NCI-H1436 (cell line): ENCODE data around the gene MYL11.
A peak's percentile ranks its signal among the peaks of the same experiment; 100 is the strongest.
"Not testable (repeated sequence)": the region's sequence is repeated elsewhere in the genome, so short reads cannot be mapped to it uniquely, and the experiment has no call there.

Experiments used
- DNase-seq: peaks from one replicate; lab custom pipeline; 2025; lab: John Stamatoyannopoulos, UW

The MYL11 gene

DNA sequence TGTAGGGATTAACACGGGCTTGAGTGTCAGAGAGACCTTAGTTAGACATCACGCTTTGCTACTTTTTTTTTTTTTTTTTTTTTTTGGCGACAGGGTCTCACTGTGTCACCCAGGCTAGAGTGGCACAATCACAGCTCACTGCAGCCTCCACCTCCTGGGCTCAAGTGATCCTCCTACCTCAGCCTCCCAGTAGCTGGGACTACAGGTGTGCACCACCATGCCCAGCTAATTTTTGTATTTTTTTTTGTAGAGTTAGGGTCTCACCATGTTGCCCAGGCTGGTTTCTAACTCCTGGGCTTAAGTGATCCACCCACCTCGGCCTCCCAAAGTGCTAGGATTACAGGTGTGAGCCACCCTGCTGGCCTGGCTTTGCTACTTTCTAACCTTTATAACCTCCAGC, 22.0 kb downstream of the MYL11 start:
- DNase-seq, result not testable (repeated sequence)

DNA sequence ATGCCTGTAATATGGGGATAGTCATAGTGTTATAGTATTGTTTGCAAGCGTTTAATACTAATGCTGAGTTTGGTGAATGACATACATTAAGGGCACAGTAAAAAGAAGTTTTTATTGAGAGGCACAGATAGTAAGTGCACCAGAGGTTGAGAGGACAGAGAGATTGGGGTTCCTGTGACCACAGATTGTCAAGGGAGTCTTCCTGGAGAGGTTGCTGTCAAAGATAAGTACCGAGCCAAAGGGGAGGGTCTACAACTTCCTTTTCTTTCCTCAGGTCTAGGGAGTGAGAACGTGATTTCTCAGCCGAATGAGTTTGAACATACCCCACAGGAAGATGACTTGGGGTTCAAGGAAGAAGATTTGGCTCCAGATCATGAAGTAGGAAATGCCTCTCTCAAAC, 22.5 kb downstream of the MYL11 start:
- DNase-seq, result no peak

GRCh38 chr16:30397776-30398660, 23.4 kb downstream of the MYL11 start:
- DNase-seq, result no peak

GRCh38 chr16:30398661-30399434, 24.2 kb downstream of the MYL11 start:
- no peak for DNase-seq

- DNase-seq, result no peak
These were observed 25.0 kb downstream of the MYL11 start for GRCh38 chr16:30399435-30400186.

- no peak for DNase-seq
These were observed 27.3 kb downstream of the MYL11 start for GRCh38 chr16:30401768-30402425.

DNA sequence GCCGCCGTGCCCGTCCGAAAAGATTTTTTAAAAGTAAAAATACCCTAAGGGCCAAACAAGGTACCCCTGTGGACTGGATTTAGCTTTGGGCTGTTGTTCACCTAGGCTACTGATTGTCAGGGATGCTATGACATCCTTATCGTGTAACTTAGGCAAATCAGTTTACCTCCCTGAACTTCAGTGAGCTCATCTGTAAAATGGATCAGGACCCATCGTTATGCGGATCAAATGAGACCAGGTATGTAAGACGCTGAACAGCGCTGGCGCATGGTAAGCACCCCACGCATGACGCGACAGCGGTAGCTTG, 32.1 kb downstream of the MYL11 start:
- DNase-seq, result no peak

DNA sequence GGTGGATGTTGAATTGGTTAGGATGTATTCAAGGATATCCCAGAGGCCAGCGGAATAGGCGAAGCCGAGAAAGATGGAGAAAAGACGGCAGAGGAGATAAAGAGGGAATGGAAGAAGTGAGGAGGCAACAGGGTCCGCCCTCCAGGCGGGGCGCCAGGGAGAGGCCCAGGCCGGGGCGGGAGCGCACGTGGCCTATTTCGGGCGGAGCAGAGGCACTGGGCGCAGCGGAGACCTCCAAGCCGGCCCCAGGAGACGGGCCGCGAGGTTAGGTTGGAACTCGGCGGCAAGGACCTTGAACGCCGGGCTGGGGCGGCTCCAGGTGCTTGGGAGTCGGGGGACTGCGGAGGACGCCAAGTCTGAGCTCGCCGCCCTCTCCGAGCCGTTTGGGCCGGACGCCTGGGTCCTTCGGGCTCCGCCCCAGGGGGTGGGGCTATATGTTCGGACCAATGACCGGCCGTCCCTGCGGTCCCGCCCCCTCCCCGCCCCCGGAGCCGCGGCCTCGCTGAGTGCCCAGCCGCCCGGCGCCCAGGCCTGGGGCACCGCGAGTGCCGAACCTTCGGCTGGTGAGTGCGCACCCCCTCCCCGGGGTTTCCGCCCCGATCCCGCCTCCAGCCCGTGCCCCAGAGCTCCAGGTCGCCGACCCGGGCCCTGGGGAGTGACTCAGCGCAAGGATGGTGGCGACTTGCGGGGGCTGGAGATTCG, 32.7 kb downstream of the MYL11 start, which contains the start of gene ZNF771:
Gene ZNF771, plus strand, starts transcription at position 505 of the 702 bp plus-strand sequence. CDS start 448 bp downstream, outside the sequence.
- peak; percentile 84 for DNase-seq

DNA sequence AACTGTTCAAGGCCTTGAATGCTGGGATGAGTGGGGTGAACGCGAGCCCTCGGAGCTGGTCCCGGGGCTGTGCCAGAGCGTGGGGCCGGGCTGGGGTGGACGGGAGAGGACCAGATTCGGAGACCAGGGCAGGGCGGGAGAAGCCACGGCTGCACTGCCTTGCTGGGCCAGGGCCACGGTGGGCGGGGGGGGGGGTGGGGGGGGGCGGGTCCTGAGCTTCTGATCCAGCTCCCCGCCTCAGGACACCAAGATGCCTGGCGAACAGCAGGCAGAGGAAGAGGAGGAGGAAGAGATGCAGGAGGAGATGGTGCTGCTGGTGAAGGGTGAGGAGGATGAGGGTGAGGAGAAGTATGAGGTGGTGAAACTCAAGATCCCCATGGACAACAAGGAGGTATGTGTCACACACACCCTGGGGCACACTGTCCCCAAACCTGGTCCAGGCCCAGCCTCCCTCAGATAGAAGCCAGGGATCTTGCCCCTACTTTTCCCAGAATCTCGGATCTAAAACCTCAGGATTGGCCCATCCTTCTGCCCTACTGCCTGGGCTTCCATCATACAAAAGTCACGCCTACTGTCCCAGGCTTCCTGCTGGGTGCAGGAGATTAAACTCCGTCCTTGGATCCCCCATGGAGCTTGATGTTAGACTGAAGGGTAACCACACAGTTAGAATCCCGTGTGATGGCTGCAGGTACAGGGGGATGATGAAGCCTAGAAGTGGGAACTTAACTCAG, 33.4 kb downstream of the MYL11 start:
- DNase-seq, result no peak

DNA sequence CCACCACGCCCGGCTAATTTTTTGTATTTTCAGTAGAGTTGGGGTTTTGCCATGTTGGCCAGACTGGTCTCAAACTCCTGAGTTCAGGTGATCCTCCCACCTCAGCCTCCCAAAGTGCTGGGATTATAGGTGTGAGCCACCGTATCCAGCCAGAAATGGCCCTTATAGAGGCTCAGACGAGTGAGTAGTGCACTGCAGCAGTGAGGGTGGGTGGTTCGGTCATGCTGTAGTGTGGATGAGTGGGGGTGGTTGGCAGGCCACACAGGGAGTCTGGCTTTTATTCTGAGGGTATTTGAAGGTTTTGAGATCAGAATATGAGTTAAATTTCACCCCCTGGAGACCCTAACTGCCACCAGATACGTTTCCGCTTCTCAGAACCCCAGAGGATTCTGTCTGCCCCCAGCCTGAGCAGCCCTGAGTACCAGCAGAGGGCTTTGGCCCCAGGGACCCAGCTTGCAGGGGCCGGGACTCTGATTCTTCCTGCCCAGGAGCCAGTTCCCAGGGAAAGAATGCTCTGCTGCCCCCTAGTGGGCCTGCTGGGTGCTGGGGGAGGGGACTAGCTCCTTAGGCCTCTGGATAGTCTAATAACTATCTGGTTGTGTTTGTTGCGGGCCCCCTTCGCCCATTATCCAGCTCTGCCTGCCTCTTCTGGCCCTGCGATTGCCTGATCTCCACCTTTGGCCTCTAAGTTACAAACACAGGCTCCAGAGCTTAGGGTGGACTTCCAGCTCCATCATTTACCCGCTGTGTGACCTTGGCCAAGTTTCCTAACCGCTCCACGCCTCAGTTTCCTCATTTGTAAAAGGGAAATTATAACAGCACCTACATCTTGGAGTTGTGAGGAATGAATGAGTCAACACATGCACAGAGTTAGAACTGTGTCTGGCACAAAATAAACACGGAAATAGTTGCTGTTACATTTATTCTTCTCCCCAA, 34.8 kb downstream of the MYL11 start:
- peak; percentile 80 for DNase-seq

GRCh38 chr16:30413112-30413806, 38.7 kb downstream of the MYL11 start:
- DNase-seq, result no peak

GRCh38 chr16:30414159-30414558, 39.6 kb downstream of the MYL11 start:
- no peak for DNase-seq

DNA sequence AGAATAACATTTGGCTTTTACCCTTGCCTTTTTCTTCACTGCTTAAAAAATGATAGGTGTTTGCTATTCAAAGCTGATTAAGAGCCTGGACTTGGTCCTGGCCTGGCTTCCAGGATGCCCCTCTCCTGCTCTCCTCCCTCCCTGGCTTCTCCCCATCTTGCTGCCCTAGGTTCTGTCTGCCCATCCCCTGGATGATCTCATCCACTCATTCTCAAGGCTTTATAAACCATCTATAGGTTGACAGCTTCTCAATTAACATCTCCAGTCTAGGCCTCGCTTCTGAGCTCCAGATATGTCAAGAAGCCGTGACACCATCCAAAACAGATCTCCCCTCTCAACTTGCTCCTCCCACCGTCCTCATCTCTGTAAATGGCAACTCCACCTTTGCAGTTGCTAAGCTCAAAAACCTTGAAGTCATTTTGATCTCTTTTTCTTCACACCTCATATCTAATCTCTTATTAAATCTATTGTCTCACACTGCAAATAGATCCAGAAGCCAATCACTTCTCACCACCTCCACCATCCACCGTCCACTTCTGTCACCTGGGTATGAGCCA, 41.5 kb downstream of the MYL11 start:
- DNase-seq, result no peak

DNA sequence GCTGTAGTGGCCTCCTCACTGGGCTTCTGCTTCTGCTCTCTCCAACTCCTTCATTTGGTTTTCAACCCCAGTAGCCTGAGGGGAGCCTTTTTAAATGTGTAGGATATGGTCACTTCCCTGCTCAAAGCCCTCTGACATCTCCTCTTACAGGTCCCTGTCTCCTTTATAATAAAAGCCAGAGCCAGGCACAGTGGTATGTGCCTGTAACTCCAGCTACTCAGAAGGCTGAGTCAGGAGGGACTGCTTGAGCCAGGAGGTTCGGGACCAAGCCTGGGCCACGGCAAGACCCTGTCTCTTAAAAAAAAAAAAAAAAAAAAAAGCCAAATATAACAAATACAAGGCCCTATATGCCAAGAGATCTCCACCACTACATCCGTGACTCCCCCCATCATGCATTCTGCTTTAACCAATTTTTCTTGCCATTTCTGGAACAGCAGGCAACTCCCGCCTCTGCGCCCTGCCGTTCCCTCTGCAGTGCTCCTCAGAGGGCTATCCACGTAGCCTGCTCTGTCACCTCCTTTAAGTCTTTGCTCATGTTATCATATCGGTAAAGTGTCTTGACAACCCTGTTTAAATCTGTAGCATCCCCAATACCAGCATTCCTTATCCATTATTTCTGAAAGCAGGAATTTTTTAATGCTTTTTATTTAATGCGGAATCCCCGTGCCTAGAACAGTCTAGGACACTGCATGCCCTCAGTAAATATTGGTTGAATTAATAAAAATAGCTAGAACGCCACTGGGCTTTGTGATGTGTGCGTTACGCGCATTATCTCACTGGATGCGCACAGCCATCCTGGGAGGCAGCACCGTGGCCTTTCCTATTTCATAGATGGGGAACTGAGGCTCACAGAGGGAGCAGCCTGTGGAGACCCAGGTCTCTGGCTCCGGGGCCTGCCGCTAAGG, 42.3 kb downstream of the MYL11 start:
- no peak for DNase-seq

- peak; percentile 91 for DNase-seq
These were observed 43.1 kb downstream of the MYL11 start for GRCh38 chr16:30417529-30418349.

GRCh38 chr16:30418350-30419181, 44.0 kb downstream of the MYL11 start:
- DNase-seq, result no peak
